OCI-LY7 (cell line): ENCODE data around the gene TEX2.

Experiments used
- CTCF ChIP-seq: fragments of 200-600 bp; sonication (generic); conservative IDR thresholded peaks from 2 replicates; pipeline ENCODE4 v1.5.1; 2014; ENCODE audit warnings: mild to moderate bottlenecking, antibody characterized with exemption, low read length, moderate library complexity, mixed read lengths
- EZH2phosphoT487 ChIP-seq: fragments of 200-600 bp; sonication (generic); IDR thresholded peaks from 2 replicates; pipeline ENCODE4 v1.6.1; 2018; ENCODE audit warnings: low read depth, borderline replicate concordance, mild to moderate bottlenecking, mixed run types, antibody characterized with exemption, low read length, moderate library complexity, mixed read lengths

DNA sequence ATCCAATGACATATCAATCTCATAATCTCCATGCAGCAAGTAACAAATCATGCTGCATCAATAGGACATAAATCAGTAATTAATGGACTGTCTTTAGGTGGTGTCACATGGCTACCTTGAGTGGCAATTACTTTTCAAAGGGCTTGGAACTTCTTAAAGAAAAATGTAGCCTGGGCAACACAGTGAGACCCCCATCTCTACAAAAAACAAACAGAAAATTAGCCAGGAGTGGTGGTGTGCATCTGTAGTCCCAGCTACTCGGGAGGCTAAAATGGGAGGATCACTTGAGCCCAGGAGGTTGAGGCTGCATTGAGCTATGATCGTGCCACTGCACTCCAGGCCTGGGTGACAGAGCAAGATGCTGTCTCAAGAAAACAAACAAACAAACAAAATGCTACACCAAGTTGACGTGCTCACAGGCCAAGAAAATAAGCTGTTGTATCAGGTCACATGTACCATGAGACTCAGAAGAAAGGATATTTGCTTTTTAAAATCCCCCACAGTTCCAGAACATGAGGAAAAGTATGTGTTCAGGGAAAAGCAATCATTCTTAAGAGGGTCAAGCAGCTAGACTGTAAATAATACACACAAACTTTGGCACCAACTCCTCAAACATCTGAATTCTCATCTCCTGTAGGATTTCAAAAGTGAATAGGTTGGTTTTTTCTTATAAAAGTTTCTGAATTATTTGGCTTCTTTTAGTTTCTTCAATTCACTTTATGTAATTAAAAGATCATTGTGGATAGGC lies 109.3 kb downstream of the TEX2 start:
- TF ChIP-seq CTCF (no peak), EZH2phosphoT487 (no peak)
